K562 (cell line): ENCODE results near the gene HSD3B2. TPM values are rescaled to one million over a fixed set of nuclear protein-coding genes. Genes with fewer than 3 reads are reported as not detected.

Experiments
- ATAC-seq: fragments of 200-7000 bp; cut with Tn5 transposase; 3 replicates; pipeline ENCODE4 v1.9.1; 2020; ENCODE audit warnings: moderate library complexity
- BruUV-seq: library from RNA; stranded (reverse); fragments of 400-500 nt; replicated peaks from 2 replicates; lab custom pipeline; 2021; lab: Mats Ljungman, UMichigan
- CTCF ChIA-PET: fragments of 300-600 bp; formaldehyde crosslinking; extraction: SDS; loops from one replicate; lab custom pipeline; 2021; ENCODE audit warnings: low intra/inter-chr PET ratio; lab: Yijun Ruan, JAX
- POLR2A ChIA-PET: fragments of 300-600, 350-650 bp; sonication (Branson Sonifier 250); formaldehyde crosslinking; extraction: SDS; loops from one replicate; lab custom pipeline; 2021; ENCODE audit warnings: antibody characterized with exemption, inconsistent platforms; lab: Yijun Ruan, JAX
- DNase-seq, 4 experiments: peaks; one replicate each; pipeline versions ENCODE4 v3.0.0 to v3.0.0-alpha.2; 2011 to 2018; ENCODE audit warnings: low spot score in 3 of 4, mixed read lengths in 3 of 4; ENCODE audit errors: extremely low read depth in 1 of 4
- FAIRE-seq: peaks from 2 replicates; lab custom pipeline; 2011; peaks lifted over from hg19 to GRCh38; lab: Jason Lieb, UNC
- H2AFZ ChIP-seq: 2 replicates; pipeline ENCODE4 v1.6.0; 2011; ENCODE audit warnings: low read depth, low read length, control low read depth, inconsistent platforms
- H3K27ac ChIP-seq: fragments of 200-600 bp; 3 replicates; pipeline ENCODE4 v1.8.0; 2011; ENCODE audit warnings: low read depth, mild to moderate bottlenecking, control low read depth, inconsistent platforms, low read length, moderate library complexity, mixed read lengths; ENCODE audit errors: extremely low read depth
- H3K27me3 ChIP-seq, 2 experiments: fragments of 300-600 bp in 1 of 2; 2 replicates in 1 of 2; 3 replicates in 1 of 2; pipeline versions ENCODE4 v1.6.0 to v1.8.0; 2011; ENCODE audit warnings: inconsistent platforms in 2 of 2, low read length in 2 of 2, mild to moderate bottlenecking in 1 of 2, mixed read lengths in 1 of 2, moderate library complexity in 1 of 2; ENCODE audit not compliant: control insufficient read depth in 2 of 2, insufficient read depth in 2 of 2
- H3K36me3 ChIP-seq: fragments of 300-600 bp; 3 replicates; pipeline ENCODE4 v1.8.0; 2011; ENCODE audit warnings: mild to moderate bottlenecking, low read length, inconsistent platforms; ENCODE audit not compliant: control insufficient read depth, insufficient read depth
- H3K4me1 ChIP-seq, 2 experiments: fragments of 200-600 bp in 1 of 2; replicated peaks in 1 of 2; 2 replicates in 1 of 2; 3 replicates in 1 of 2; pipeline versions ENCODE4 v1.5.1 to v1.8.0; 2011; ENCODE audit warnings: inconsistent platforms in 2 of 2, low read length in 2 of 2, mild to moderate bottlenecking in 1 of 2, mixed read lengths in 1 of 2, moderate library complexity in 1 of 2; ENCODE audit not compliant: control insufficient read depth in 2 of 2, insufficient read depth in 2 of 2
- H3K4me2 ChIP-seq: 2 replicates; pipeline ENCODE4 v1.6.1; 2011; ENCODE audit warnings: low read length, control low read depth, inconsistent platforms, mixed read lengths; ENCODE audit not compliant: insufficient read depth
- H3K4me3 ChIP-seq: fragments of 200-600 bp; sonication (generic), shearing (Covaris generic); 2 replicates; pipeline ENCODE4 v1.5.1; 2016; ENCODE audit warnings: control low read depth, inconsistent platforms
- H3K79me2 ChIP-seq: fragments of 200-600 bp; 3 replicates; pipeline ENCODE4 v1.8.0; 2011; ENCODE audit warnings: low read length, inconsistent platforms; ENCODE audit not compliant: control insufficient read depth, insufficient read depth
- H3K9ac ChIP-seq, 2 experiments: 2 replicates each; pipeline versions ENCODE4 v1.6.0 to v1.6.1; 2011; ENCODE audit warnings: low read depth in 2 of 2, low read length in 2 of 2, control low read depth in 1 of 2, inconsistent platforms in 1 of 2, mild to moderate bottlenecking in 1 of 2, mixed read lengths in 1 of 2; ENCODE audit not compliant: insufficient read depth in 1 of 2
- H3K9me1 ChIP-seq: one replicate; pipeline ENCODE4 v1.6.0; 2011; ENCODE audit warnings: inconsistent platforms, mild to moderate bottlenecking, low read length, moderate library complexity; ENCODE audit not compliant: control insufficient read depth, insufficient read depth
- H3K9me3 ChIP-seq: replicated peaks from 2 replicates; pipeline ENCODE4 v1.5.1; 2011; ENCODE audit warnings: low read depth, low read length, inconsistent platforms; ENCODE audit not compliant: control insufficient read depth, insufficient read depth
- H4K20me1 ChIP-seq: replicated peaks from 2 replicates; pipeline ENCODE4 v1.6.1; 2011; ENCODE audit warnings: low read length, inconsistent platforms, mixed read lengths; ENCODE audit not compliant: control insufficient read depth, insufficient read depth
- CEBPG ChIP-seq, 3 experiments: fragments of 200-800 bp in 1 of 3; sonication (Bioruptor generic) in 1 of 3; sonication (generic) in 1 of 3; formaldehyde crosslinking in 1 of 3; IDR thresholded peaks in 2 of 3; conservative IDR thresholded peaks in 1 of 3; 2 replicates each; pipeline versions ENCODE4 v1.6.1 to v1.8.0; 2016 to 2022; ENCODE audit warnings: missing compliant biosample characterization in 2 of 3, missing genetic modification characterization in 2 of 3, mild to moderate bottlenecking in 1 of 3, missing genetic modification reagents in 1 of 3
- MAFG ChIP-seq: fragments of 450-650 bp; conservative IDR thresholded peaks from 2 replicates; pipeline ENCODE4 v1.6.1; 2016; ENCODE audit warnings: missing genetic modification characterization, missing compliant biosample characterization
- NCOA1 ChIP-seq: fragments of 450-650 bp; IDR thresholded peaks from 2 replicates; pipeline ENCODE4 v1.6.1; 2016; ENCODE audit warnings: low read depth
- ZC3H8 ChIP-seq: fragments of 450-650 bp; IDR thresholded peaks from 2 replicates; pipeline ENCODE4 v1.6.1; 2017
- WGBS: fragments of 100-300 bp; shearing (Covaris generic); methylation state at CpG from one replicate; pipeline ENCODE4 v1.1.6; 2016; ENCODE audit warnings: low coverage, mixed read lengths; ENCODE audit not compliant: insufficient coverage; ENCODE audit errors: missing lambda C conversion rate; 5-methylcytosine and 5-hydroxymethylcytosine counted together
- in situ Hi-C: fragments of 300-500 bp; cut with MboI; formaldehyde crosslinking; loops from 4 replicates; pipeline ENCODE4 v1.15.0; 2018; ENCODE audit warnings: inconsistent platforms, mixed read lengths
- intact Hi-C: fragments of 100-400 bp; cut with micrococcal nuclease; formaldehyde crosslinking; loops from 2 replicates; pipeline ENCODE4 v1.14.2; 2022
- polyA plus RNA-seq, 8 experiments: library from polyadenylated mRNA; depleted of rRNA in 4 of 8; stranded (reverse) in 5 of 8; unstranded in 3 of 8; fragments of >200 nt; fragmentation: Nextera tagmentation in 2 of 8; fragmentation: Illumina TruSeq in 1 of 8; extraction: Ambion mirVana in 2 of 8; extraction: Trizol in 1 of 8; gene quantifications; 2 replicates each; pipeline versions ENCODE4 v1.2.1 to v1.2.3, GENCODE V29; 2011 to 2014; ENCODE audit warnings: inconsistent platforms in 1 of 8, missing spikeins in 1 of 8
- total RNA-seq, 7 experiments: library from RNA; depleted of rRNA in 6 of 7; stranded (reverse); fragments of >200 nt in 6 of 7; fragmentation: Illumina TruSeq in 2 of 7; extraction: Trizol in 2 of 7; gene quantifications; 2 replicates each; pipeline versions ENCODE4 v1.2.1 to v1.2.3, GENCODE V29; 2011 to 2021; ENCODE audit warnings: low replicate concordance in 1 of 7

Gene HSD3B2
- total and polyA plus RNA-seq, 9 of the 15 experiments (the other 6 are each of a cell fraction or from before 2014, with no cell fraction given): 1.1 TPM; not detected in 8

- ChIA-PET POLR2A (interaction anchor here (1.0 kb wide), 1 partner anchor 9 kb away, joined by 3 read pairs; no protein-coding TSS in a partner anchor), CTCF (no interaction called here)
- TF ChIP-seq MAFG: peak; percentile 35; the same call in 1 of the 2 replicates
- TF ChIP-seq ZC3H8: no peak
- Histone ChIP-seq H4K20me1 (no peaks in the 10 kb centered on the region), H3K9me1 (no peaks in the 10 kb centered on the region), H3K4me1 (no peaks in the 10 kb centered on the region), H3K4me2 (no peak overlapping the region), H3K9ac (no peak overlapping the region), H3K27ac (no peak overlapping the region), H2AFZ (no peak overlapping the region), H3K4me3 (no peak overlapping the region), H3K79me2 (no peaks in the 10 kb centered on the region), H3K27me3 (no peaks in the 10 kb centered on the region), H3K36me3 (no peaks in the 10 kb centered on the region), H3K9me3 (no peaks in the 10 kb centered on the region)
- no TSS peak for BruUV-seq
- FAIRE-seq: no peak
- intact Hi-C loops: no loop called here
- no peak for ATAC-seq
- no peak for DNase-seq
- in situ Hi-C loops: no loop called here
Observed at GRCh38 chr1:119422631-119423030, 7.7 kb downstream of the HSD3B2 start.

- H3K9ac ChIP-seq: no peak overlapping the region
- ChIA-PET CTCF (no interaction called here), POLR2A (interaction anchor here (0.8 kb wide), 1 partner anchor 17 kb away, joined by 3 read pairs; no protein-coding TSS in a partner anchor)
- no peaks in the 10 kb centered on the region for H3K79me2 ChIP-seq
- no peak for ATAC-seq
- H4K20me1 ChIP-seq: no peaks in the 10 kb centered on the region
- no peaks in the 10 kb centered on the region for H3K4me1 ChIP-seq
- no peak for TF ChIP-seq NCOA1
- TF ChIP-seq CEBPG (CRISPR knock-in tag; IDR thresholded peaks at IDR 0.05): no peak
- TF ChIP-seq CEBPG (tag; conservative IDR thresholded peaks at IDR 0.05 in 1 of 2, IDR thresholded peaks at IDR 0.05 in 1 of 2): no peak
- peaks cover 4 to 9% of the 10 kb centered on the region in 2 experiments; a peak in 2 of 5 replicates for H3K27me3 ChIP-seq
- intact Hi-C loops (no loop called here), in situ Hi-C loops (no loop called here)
- no peaks in the 10 kb centered on the region for H3K9me3 ChIP-seq
- FAIRE-seq: peak; percentile 19
- H3K4me3 ChIP-seq: no peak overlapping the region
- H3K27ac ChIP-seq: no peak overlapping the region
- H3K9me1 ChIP-seq: no peaks in the 10 kb centered on the region
- H3K4me2 ChIP-seq: no peak overlapping the region
- no peaks in the 10 kb centered on the region for H3K36me3 ChIP-seq
- no peak for DNase-seq
- no peak overlapping the region for H2AFZ ChIP-seq
- WGBS: 0% methylated on average over 2 of the region's 2 CpGs
- no TSS peak for BruUV-seq
Observed at GRCh38 chr1:119428991-119429390, 14.0 kb downstream of the HSD3B2 start.
